ENCODE data around the gene CEP295NL. TPM values are rescaled to one million over a fixed set of nuclear protein-coding genes. Genes with fewer than 3 reads are reported as not detected.
A peak's percentile ranks its signal among the peaks of the same experiment; 100 is the strongest.

CEP295NL gene
- total RNA-seq (1 to 10 TPM; 1.7 to 8.0 (median 4.5) TPM), polyA plus RNA-seq (1 to 10 TPM in 1 of 2 donors, under 1 TPM in 1; 0.25 to 1.0 TPM)
- long read RNA-seq, donor 1, partial matches to known transcripts = 0 of 1 reads
- long read RNA-seq, donor 1, other reads (novel, unspliced or antisense) = 1 of 1 reads
- long read RNA-seq, donor 2 = 0 reads
- long read RNA-seq, donor 3, partial matches to known transcripts = 0 of 1 reads
- long read RNA-seq, donor 3, other reads (novel, unspliced or antisense) = 1 of 1 reads

DNA sequence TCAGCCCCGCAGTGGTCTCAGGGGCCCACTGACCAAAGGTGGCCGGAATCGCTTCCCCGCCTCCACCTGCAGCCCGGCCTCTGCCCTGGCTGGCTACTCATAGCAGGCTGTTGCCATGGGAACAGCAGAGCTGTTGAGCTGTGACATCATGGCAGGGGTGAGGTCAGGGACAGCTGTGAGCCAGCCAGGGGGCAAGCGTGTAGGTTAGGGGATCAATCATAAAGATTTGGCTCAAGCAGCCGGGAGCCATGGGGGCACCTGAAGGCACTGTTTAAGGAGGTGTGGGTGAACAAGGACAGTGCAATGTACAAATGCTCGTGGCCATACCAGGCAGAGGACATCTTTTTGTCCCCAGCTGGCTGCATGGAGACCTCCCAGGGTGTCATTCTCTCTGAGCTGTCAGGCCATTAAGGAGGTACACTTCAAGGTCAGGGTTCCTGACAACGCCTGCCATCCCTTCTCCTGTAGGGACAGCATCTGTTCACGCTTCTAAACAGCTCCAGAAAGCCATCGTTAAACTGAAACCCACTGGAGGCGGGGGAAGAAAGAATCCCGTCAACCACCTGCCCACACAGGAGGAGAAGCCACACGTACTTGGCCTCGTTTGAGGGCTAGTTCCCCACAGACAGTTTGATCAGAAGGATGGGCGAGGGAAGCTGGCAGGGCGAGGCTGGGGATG lies at the start of gene CEP295NL:
TSS of gene CEP295NL (minus strand) at position 101 of the 679 bp plus-strand sequence. CDS start 1,373 bp downstream, outside the sequence.
- WGBS, 3 donors = 65 to 67% (median 67%) methylated on average over 17 of the region's 17 CpGs
- Histone ChIP-seq H3K27me3 (no peaks in the 10 kb centered on the region), H3K36me3 (no peaks in the 10 kb centered on the region), H3K4me3 (no peak within 1 kb of the TSS), H3K9me3 (no peaks in the 10 kb centered on the region), H3K4me1 (ENCODE audit: insufficient read depth) (peaks cover 23% of the 10 kb centered on the region), H3K27ac (peak within 1 kb of the TSS in 1 of 2 donors; percentile 47)
- TF ChIP-seq EP300 (IDR thresholded peaks at IDR 0.05) (no peak), POLR2A (IDR thresholded peaks at IDR 0.05) (no peak), CTCF (IDR thresholded peaks at IDR 0.05) (no peak)
- intact Hi-C loops (cut with DNase I) = no loop called here
- no peak for DNase-seq

GRCh38 chr17:78952706-78953105 lies 49.7 kb upstream of the CEP295NL start:
- Histone ChIP-seq H3K27me3 (no peaks in the 10 kb centered on the region), H3K9me3 (no peaks in the 10 kb centered on the region), H3K36me3 (no peaks in the 10 kb centered on the region), H3K27ac (peak overlapping the region; percentile 61 to 84), H3K4me1 (ENCODE audit: insufficient read depth) (peaks cover 20% of the 10 kb centered on the region), H3K4me3 (no peak overlapping the region)
- peak; percentile 61 to 72 (median 69) for DNase-seq
- TF ChIP-seq EP300 (IDR thresholded peaks at IDR 0.05) (no peak), CTCF (IDR thresholded peaks at IDR 0.05) (no peak), POLR2A (IDR thresholded peaks at IDR 0.05) (no peak)
- WGBS, 3 donors = 37 to 67% (median 55%) methylated on average over 10 of the region's 10 CpGs
- intact Hi-C loops (cut with DNase I) = no loop called here

DNA sequence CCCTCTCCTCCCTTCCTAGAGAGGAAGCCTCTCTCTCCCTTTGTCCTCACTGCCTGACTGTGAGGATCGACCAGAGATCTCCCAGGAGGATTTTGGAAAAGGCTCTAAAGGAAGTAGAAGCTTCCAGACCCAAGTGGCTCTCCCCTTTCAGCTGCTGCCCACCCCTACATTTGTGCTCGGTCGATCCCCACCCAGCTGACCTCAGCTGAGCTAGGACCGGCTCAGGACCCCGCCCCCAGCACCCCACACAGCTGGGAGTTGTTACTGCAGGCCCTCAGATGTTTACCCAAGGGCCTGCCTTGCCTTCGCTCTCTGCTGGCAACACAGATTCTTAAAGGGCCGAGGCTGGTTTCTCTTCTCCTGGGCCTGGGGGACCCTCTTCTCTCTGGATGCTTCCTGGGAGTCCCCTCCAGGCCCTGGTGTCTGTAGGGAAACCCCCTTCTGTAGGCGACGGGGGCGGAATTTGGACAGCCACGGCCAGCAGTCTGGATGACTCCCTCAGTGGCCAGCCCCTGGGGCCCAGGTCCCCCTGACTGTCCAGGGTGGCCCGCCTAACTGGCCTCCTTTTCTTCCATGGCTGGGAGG lies 49.1 kb upstream of the CEP295NL start:
- WGBS, 3 donors = 16 to 32% (median 17%) methylated on average over 12 of the region's 12 CpGs
- Histone ChIP-seq H3K4me1 (ENCODE audit: insufficient read depth) (peaks cover 25% of the 10 kb centered on the region), H3K9me3 (no peaks in the 10 kb centered on the region), H3K36me3 (no peaks in the 10 kb centered on the region), H3K27ac (peak overlapping the region; percentile 61 to 84), H3K27me3 (no peaks in the 10 kb centered on the region), H3K4me3 (no peak overlapping the region)
- TF ChIP-seq POLR2A (IDR thresholded peaks at IDR 0.05) (no peak), EP300 (IDR thresholded peaks at IDR 0.05) (no peak), CTCF (IDR thresholded peaks at IDR 0.05) (no peak)
- DNase-seq = peak in 3 of 5 donors; percentile 67 to 74 (median 73)
- intact Hi-C loops (cut with DNase I) = no loop called here

DNA sequence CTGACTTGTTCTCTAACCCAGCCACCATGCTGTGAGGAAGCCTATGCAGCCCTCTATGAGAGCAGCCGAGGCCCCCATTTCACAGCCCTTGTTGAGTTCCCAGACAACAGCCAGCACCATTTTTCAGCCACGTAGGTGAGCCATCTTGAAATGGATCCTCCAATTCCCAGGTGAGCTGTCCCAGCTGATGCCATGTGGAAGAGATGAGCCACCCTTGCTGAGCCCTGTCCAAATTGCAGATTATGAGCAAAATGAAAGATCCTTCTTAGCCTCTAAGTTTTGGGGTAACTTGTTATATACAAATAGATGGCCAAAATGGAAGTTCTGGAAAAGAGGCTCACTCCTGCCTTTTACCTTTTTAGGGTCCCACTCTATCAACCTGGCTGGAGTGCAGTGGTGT lies 47.9 kb upstream of the CEP295NL start:
- H3K4me1 ChIP-seq (ENCODE audit: insufficient read depth) = peaks cover 33% of the 10 kb centered on the region
- no peaks in the 10 kb centered on the region for H3K27me3 ChIP-seq
- WGBS, 3 donors = 95 to 100% (median 97%) methylated on average over 2 of the region's 2 CpGs
- DNase-seq = no peak
- intact Hi-C loops (cut with DNase I) = no loop called here
- no peaks in the 10 kb centered on the region for H3K36me3 ChIP-seq
- TF ChIP-seq POLR2A (IDR thresholded peaks at IDR 0.05) (no peak), EP300 (IDR thresholded peaks at IDR 0.05) (no peak), CTCF (IDR thresholded peaks at IDR 0.05) (no peak)
- no peak overlapping the region for H3K27ac ChIP-seq
- H3K9me3 ChIP-seq = no peaks in the 10 kb centered on the region
- no peak overlapping the region for H3K4me3 ChIP-seq
